ENCODE results near the gene DLL4. TPM values are rescaled to one million over a fixed set of nuclear protein-coding genes. Genes with fewer than 3 reads are reported as not detected.

The DLL4 gene
- total and polyA plus RNA-seq, 2 donors (not counting 1 experiment from before 2014, with no cell fraction given), result 0.07 to 0.30 TPM

- peaks cover 20% of the 10 kb centered on the region for H4K20me1 ChIP-seq (ENCODE audit: control insufficient read depth, insufficient read depth, low read length, poor library complexity, severe bottlenecking)
- Mint-ChIP-seq H3K27me3 (peaks cover 40% of the 10 kb centered on the region), H3K27ac (no peak overlapping the region), H3K4me1 (peaks cover 40% of the 10 kb centered on the region), H3K9me3 (ENCODE audit: insufficient read depth) (no peaks in the 10 kb centered on the region), H3K4me3 (peak overlapping the region; percentile 63)
- ChIA-PET POLR2A (no interaction called here), CTCF (interaction anchor here (10.7 kb wide), 1 partner anchor 20 kb away, joined by 84 read pairs; no protein-coding TSS in a partner anchor)
- no peaks in the 10 kb centered on the region for H3K36me3 ChIP-seq (replicated peaks in 1 of 2; ENCODE audit: control extremely low read depth in 1 of 2, control insufficient read depth in 1 of 2, extremely low read depth in 1 of 2, insufficient read depth in 2 of 2, low read length in 1 of 2)
- DNase-seq, result no peak
- H3K27ac ChIP-seq (ENCODE audit: low read length in 2 of 2), result no peak overlapping the region
- H3K4me2 ChIP-seq (replicated peaks; ENCODE audit: low read depth, low read length, poor library complexity, severe bottlenecking), result peak overlapping the region; percentile 100
- peak overlapping the region; percentile 71 for H2AFZ ChIP-seq (ENCODE audit: insufficient read depth, low read depth, low read length, poor library complexity, severe bottlenecking)
- H3K79me2 ChIP-seq (ENCODE audit: control insufficient read depth, insufficient read depth, low read length), result no peaks in the 10 kb centered on the region
- intact Hi-C loops (cut with micrococcal nuclease), result no loop called here
- H3K4me3 ChIP-seq (ENCODE audit: control extremely low read depth in 1 of 5, extremely low read depth in 1 of 5, insufficient read depth in 1 of 5, low read depth in 2 of 5, low read length in 4 of 5), result peak overlapping the region in 2 of 5 experiments; percentile 25 to 60
- H3K27me3 ChIP-seq (replicated peaks in 1 of 4; ENCODE audit: control extremely low read depth in 1 of 4, control insufficient read depth in 3 of 4, insufficient read depth in 4 of 4, low read length in 3 of 4), result peaks cover 0 to 60% (median 37%) of the 10 kb centered on the region in 4 experiments
- peaks cover 49 to 52% of the 10 kb centered on the region in 2 donors for H3K4me1 ChIP-seq (ENCODE audit: control insufficient read depth in 2 of 2, insufficient read depth in 2 of 2, low read length in 2 of 2)
- peaks cover 0 to 20% (median 0%) of the 10 kb centered on the region in 3 donors for H3K9me3 ChIP-seq (ENCODE audit: control extremely low read depth in 1 of 3, control insufficient read depth in 2 of 3, insufficient read depth in 1 of 3, low read length in 2 of 3)
- peak overlapping the region; percentile 52 for H3K9ac ChIP-seq (ENCODE audit: low read length)
- TF ChIP-seq EZH2 (IDR thresholded peaks at IDR 0.05; ENCODE audit: borderline replicate concordance, insufficient read depth, low read depth, low read length, poor library complexity, severe bottlenecking) (no peak), CTCF (IDR thresholded peaks at IDR 0.05) (no peak)
- WGBS (ENCODE audit: insufficient coverage), result 7% methylated on average over 30 of the region's 30 CpGs
- no peak for ATAC-seq (ENCODE audit: low read depth)
Measured at GRCh38 chr15:40925495-40925862, 3.7 kb upstream of the DLL4 start.

GRCh38 chr15:40925863-40926658 lies 3.1 kb upstream of the DLL4 start:
- Histone ChIP-seq H2AFZ (ENCODE audit: insufficient read depth, low read depth, low read length, poor library complexity, severe bottlenecking) (peak overlapping the region; percentile 71), H4K20me1 (ENCODE audit: control insufficient read depth, insufficient read depth, low read length, poor library complexity, severe bottlenecking) (peaks cover 20% of the 10 kb centered on the region), H3K4me1 (ENCODE audit: control insufficient read depth in 2 of 2, insufficient read depth in 2 of 2, low read length in 2 of 2) (peaks cover 55 to 57% of the 10 kb centered on the region in 2 donors), H3K9me3 (ENCODE audit: control extremely low read depth in 1 of 3, control insufficient read depth in 2 of 3, insufficient read depth in 1 of 3, low read length in 2 of 3) (peaks cover 0 to 20% (median 0%) of the 10 kb centered on the region in 3 donors), H3K4me2 (replicated peaks; ENCODE audit: low read depth, low read length, poor library complexity, severe bottlenecking) (peak overlapping the region; percentile 100), H3K79me2 (ENCODE audit: control insufficient read depth, insufficient read depth, low read length) (no peaks in the 10 kb centered on the region), H3K9ac (ENCODE audit: low read length) (peak overlapping the region; percentile 52), H3K36me3 (replicated peaks in 1 of 2; ENCODE audit: control extremely low read depth in 1 of 2, control insufficient read depth in 1 of 2, extremely low read depth in 1 of 2, insufficient read depth in 2 of 2, low read length in 1 of 2) (no peaks in the 10 kb centered on the region), H3K27me3 (replicated peaks in 1 of 4; ENCODE audit: control extremely low read depth in 1 of 4, control insufficient read depth in 3 of 4, insufficient read depth in 4 of 4, low read length in 3 of 4) (peaks cover 0 to 66% (median 42%) of the 10 kb centered on the region in 4 experiments), H3K27ac (ENCODE audit: low read length in 2 of 2) (no peak overlapping the region), H3K4me3 (ENCODE audit: control extremely low read depth in 1 of 5, extremely low read depth in 1 of 5, insufficient read depth in 1 of 5, low read depth in 2 of 5, low read length in 4 of 5) (peak overlapping the region in 4 of 5 experiments; percentile 11 to 60 (median 32))
- TF ChIP-seq EZH2 (IDR thresholded peaks at IDR 0.05; ENCODE audit: borderline replicate concordance, insufficient read depth, low read depth, low read length, poor library complexity, severe bottlenecking) (peak; percentile 63), CTCF (IDR thresholded peaks at IDR 0.05) (no peak)
- DNase-seq (peak; percentile 59), ATAC-seq (ENCODE audit: low read depth) (peak; percentile 13)
- intact Hi-C loops (cut with micrococcal nuclease), result loop anchor here (1.0 to 2.0 kb wide), 2 partner anchors 15 to 19 kb away; no protein-coding TSS in a partner anchor
- CTCF ChIA-PET, result interaction anchor here (7.7 to 10.7 kb wide), 2 partner anchors 15 to 21 kb away, joined by 67 to 84 read pairs; no protein-coding TSS in a partner anchor
- no peak overlapping the region for H3K27ac Mint-ChIP-seq
- POLR2A ChIA-PET, result interaction anchor here (3.5 kb wide), 1 partner anchor 19 kb away, joined by 29 read pairs; no protein-coding TSS in a partner anchor
- no peaks in the 10 kb centered on the region for H3K9me3 Mint-ChIP-seq (ENCODE audit: insufficient read depth)
- H3K4me3 Mint-ChIP-seq, result peak overlapping the region; percentile 63
- H3K4me1 Mint-ChIP-seq, result peaks cover 46% of the 10 kb centered on the region
- H3K27me3 Mint-ChIP-seq, result peaks cover 46% of the 10 kb centered on the region
- WGBS (ENCODE audit: insufficient coverage), result 2% methylated on average over 61 of the region's 61 CpGs
